ENCODE measurements around the gene ZDHHC11. TPM values are rescaled to one million over a fixed set of nuclear protein-coding genes. Genes with fewer than 3 reads are reported as not detected.
"Not testable (repeated sequence)": the region's sequence is repeated elsewhere in the genome, so short reads cannot be mapped to it uniquely, and the experiment has no call there.

ZDHHC11 gene
- total and polyA plus RNA-seq, 5 donors from 2014 or later = 18.3 TPM; not detected in 4

- not testable (repeated sequence) for H3K4me3 ChIP-seq (ENCODE audit: low read depth, low read length); H3K36me3 Mint-ChIP-seq; H3K9me3 ChIP-seq (ENCODE audit: control insufficient read depth in 2 of 2, low read length in 2 of 2); H3K27me3 ChIP-seq (ENCODE audit: control insufficient read depth, insufficient read depth, low read length); H3K9me3 Mint-ChIP-seq; H3K27me3 Mint-ChIP-seq; ATAC-seq (ENCODE audit: low read depth in 2 of 2); H3K4me3 Mint-ChIP-seq; H3K4me1 ChIP-seq (ENCODE audit: control insufficient read depth, insufficient read depth, low read length, poor library complexity, severe bottlenecking); H3K4me1 Mint-ChIP-seq; H3K36me3 ChIP-seq (ENCODE audit: control insufficient read depth, insufficient read depth, low read length); H3K27ac Mint-ChIP-seq; DNase-seq; H3K27ac ChIP-seq (ENCODE audit: insufficient read depth, low read length, poor library complexity, severe bottlenecking)
Measured at GRCh38 chr5:843371-843770, 7.4 kb downstream of the ZDHHC11 start.

GRCh38 chr5:842402-843221 lies 8.2 kb downstream of the ZDHHC11 start:
- ATAC-seq (ENCODE audit: low read depth in 2 of 2); H3K9me3 Mint-ChIP-seq; H3K36me3 ChIP-seq (ENCODE audit: control insufficient read depth, insufficient read depth, low read length); H3K4me1 ChIP-seq (ENCODE audit: control insufficient read depth, insufficient read depth, low read length, poor library complexity, severe bottlenecking); H3K4me3 ChIP-seq (ENCODE audit: low read depth, low read length); DNase-seq; H3K27ac Mint-ChIP-seq; H3K9me3 ChIP-seq (ENCODE audit: control insufficient read depth in 2 of 2, low read length in 2 of 2); H3K27me3 Mint-ChIP-seq; H3K36me3 Mint-ChIP-seq; H3K4me1 Mint-ChIP-seq; H3K27ac ChIP-seq (ENCODE audit: insufficient read depth, low read length, poor library complexity, severe bottlenecking); H3K4me3 Mint-ChIP-seq; H3K27me3 ChIP-seq (ENCODE audit: control insufficient read depth, insufficient read depth, low read length): not testable (repeated sequence)

- DNase-seq; H3K9me3 ChIP-seq (ENCODE audit: control insufficient read depth in 2 of 2, low read length in 2 of 2); H3K4me3 ChIP-seq (ENCODE audit: low read depth, low read length); H3K4me3 Mint-ChIP-seq; H3K4me1 ChIP-seq (ENCODE audit: control insufficient read depth, insufficient read depth, low read length, poor library complexity, severe bottlenecking); H3K4me1 Mint-ChIP-seq; H3K27ac Mint-ChIP-seq; H3K36me3 Mint-ChIP-seq; H3K27me3 Mint-ChIP-seq; H3K36me3 ChIP-seq (ENCODE audit: control insufficient read depth, insufficient read depth, low read length); H3K27ac ChIP-seq (ENCODE audit: insufficient read depth, low read length, poor library complexity, severe bottlenecking); ATAC-seq (ENCODE audit: low read depth in 2 of 2); H3K9me3 Mint-ChIP-seq; H3K27me3 ChIP-seq (ENCODE audit: control insufficient read depth, insufficient read depth, low read length): not testable (repeated sequence)
Measured at GRCh38 chr5:841531-842401, 9.0 kb downstream of the ZDHHC11 start.

GRCh38 chr5:840974-841435 lies 9.8 kb downstream of the ZDHHC11 start:
- not testable (repeated sequence) for H3K36me3 ChIP-seq (ENCODE audit: control insufficient read depth, insufficient read depth, low read length); H3K36me3 Mint-ChIP-seq

GRCh38 chr5:840118-840973 lies 10.4 kb downstream of the ZDHHC11 start:
- not testable (repeated sequence) for DNase-seq; H3K36me3 ChIP-seq (ENCODE audit: control insufficient read depth, insufficient read depth, low read length); H3K4me3 Mint-ChIP-seq; H3K27me3 Mint-ChIP-seq; H3K36me3 Mint-ChIP-seq; H3K4me1 ChIP-seq (ENCODE audit: control insufficient read depth, insufficient read depth, low read length, poor library complexity, severe bottlenecking); H3K9me3 Mint-ChIP-seq; H3K9me3 ChIP-seq (ENCODE audit: control insufficient read depth in 2 of 2, low read length in 2 of 2); H3K4me1 Mint-ChIP-seq; H3K27ac Mint-ChIP-seq; H3K27me3 ChIP-seq (ENCODE audit: control insufficient read depth, insufficient read depth, low read length); H3K27ac ChIP-seq (ENCODE audit: insufficient read depth, low read length, poor library complexity, severe bottlenecking); H3K4me3 ChIP-seq (ENCODE audit: low read depth, low read length); ATAC-seq (ENCODE audit: low read depth in 2 of 2)

More at GRCh38 chr5:840974-841435, 9.8 kb downstream of the ZDHHC11 start:
- H3K4me3 Mint-ChIP-seq; H3K27ac ChIP-seq (ENCODE audit: insufficient read depth, low read length, poor library complexity, severe bottlenecking); H3K4me1 ChIP-seq (ENCODE audit: control insufficient read depth, insufficient read depth, low read length, poor library complexity, severe bottlenecking); ATAC-seq (ENCODE audit: low read depth in 2 of 2); H3K27me3 Mint-ChIP-seq; H3K9me3 Mint-ChIP-seq; H3K9me3 ChIP-seq (ENCODE audit: control insufficient read depth in 2 of 2, low read length in 2 of 2); H3K4me3 ChIP-seq (ENCODE audit: low read depth, low read length); DNase-seq; H3K27ac Mint-ChIP-seq; H3K27me3 ChIP-seq (ENCODE audit: control insufficient read depth, insufficient read depth, low read length); H3K4me1 Mint-ChIP-seq: not testable (repeated sequence)

- not testable (repeated sequence) for H3K9me3 Mint-ChIP-seq; H3K27me3 Mint-ChIP-seq; H3K4me3 ChIP-seq (ENCODE audit: low read depth, low read length); H3K27ac Mint-ChIP-seq; H3K27ac ChIP-seq (ENCODE audit: insufficient read depth, low read length, poor library complexity, severe bottlenecking); H3K27me3 ChIP-seq (ENCODE audit: control insufficient read depth, insufficient read depth, low read length); H3K36me3 Mint-ChIP-seq; H3K36me3 ChIP-seq (ENCODE audit: control insufficient read depth, insufficient read depth, low read length); H3K4me1 Mint-ChIP-seq; ATAC-seq (ENCODE audit: low read depth in 2 of 2); DNase-seq; H3K9me3 ChIP-seq (ENCODE audit: control insufficient read depth in 2 of 2, low read length in 2 of 2); H3K4me1 ChIP-seq (ENCODE audit: control insufficient read depth, insufficient read depth, low read length, poor library complexity, severe bottlenecking); H3K4me3 Mint-ChIP-seq
Measured at GRCh38 chr5:838431-838851, 12.3 kb downstream of the ZDHHC11 start.

- not testable (repeated sequence) for H3K27ac ChIP-seq (ENCODE audit: insufficient read depth, low read length, poor library complexity, severe bottlenecking); H3K4me3 Mint-ChIP-seq; H3K27me3 Mint-ChIP-seq; H3K27ac Mint-ChIP-seq; ATAC-seq (ENCODE audit: low read depth in 2 of 2); DNase-seq; H3K4me1 Mint-ChIP-seq; H3K36me3 Mint-ChIP-seq; H3K4me3 ChIP-seq (ENCODE audit: low read depth, low read length); H3K9me3 ChIP-seq (ENCODE audit: control insufficient read depth in 2 of 2, low read length in 2 of 2); H3K4me1 ChIP-seq (ENCODE audit: control insufficient read depth, insufficient read depth, low read length, poor library complexity, severe bottlenecking); H3K9me3 Mint-ChIP-seq; H3K27me3 ChIP-seq (ENCODE audit: control insufficient read depth, insufficient read depth, low read length); H3K36me3 ChIP-seq (ENCODE audit: control insufficient read depth, insufficient read depth, low read length)
Measured at GRCh38 chr5:837621-838121, 13.1 kb downstream of the ZDHHC11 start.
